Breast epithelium (tissue), 3 donors: Measurements from ENCODE around the gene SDHAF4.

Source experiments
- POLR2A ChIP-seq: fragments of 450-650 bp; IDR thresholded peaks from one replicate; pipeline ENCODE4 v1.6.1; 2016; ENCODE audit warnings: antibody characterized with exemption, mild to moderate bottlenecking, moderate library complexity
- POLR2AphosphoS5 ChIP-seq, 3 donors: sonication (generic); formaldehyde crosslinking; IDR thresholded peaks; one replicate each; pipeline ENCODE4 v1.6.1; 2017; ENCODE audit warnings: antibody characterized with exemption in 3 of 3
- TF ChIP-seq, protein P1 (sequence below), 3 donors: fragments of 450-650 bp; IDR thresholded peaks; one replicate each; pipeline ENCODE4 v1.5.1; 2016 to 2017; ENCODE audit warnings: antibody characterized with exemption in 3 of 3, mild to moderate bottlenecking in 3 of 3, moderate library complexity in 3 of 3

DNA sequence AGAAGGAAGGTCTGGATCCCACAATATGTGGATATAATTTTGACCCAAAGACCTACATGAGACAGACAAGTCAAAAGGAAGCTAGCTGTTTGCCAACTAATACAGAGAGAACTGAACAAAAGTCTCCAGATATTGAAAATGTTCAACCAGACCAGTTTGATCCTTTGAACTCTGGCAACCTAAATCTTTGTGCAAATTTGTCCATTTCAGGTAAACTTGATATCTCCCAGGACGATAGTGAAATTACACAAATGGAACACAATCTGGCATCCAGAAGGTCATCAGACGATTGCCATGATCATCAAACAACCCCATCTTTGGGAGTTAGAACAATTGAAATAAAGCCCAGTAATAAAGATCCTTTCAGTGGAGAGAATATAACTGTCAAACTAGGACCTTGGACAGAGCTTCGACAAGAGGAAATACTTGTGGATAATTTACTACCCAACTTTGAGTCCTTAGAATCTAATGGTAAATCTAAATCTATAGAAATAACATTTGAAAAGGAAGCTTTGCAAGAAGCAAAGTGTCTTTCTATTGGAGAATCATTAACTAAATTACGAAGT lies 41.9 kb upstream of the SDHAF4 start:
- TF ChIP-seq, protein P1, sequence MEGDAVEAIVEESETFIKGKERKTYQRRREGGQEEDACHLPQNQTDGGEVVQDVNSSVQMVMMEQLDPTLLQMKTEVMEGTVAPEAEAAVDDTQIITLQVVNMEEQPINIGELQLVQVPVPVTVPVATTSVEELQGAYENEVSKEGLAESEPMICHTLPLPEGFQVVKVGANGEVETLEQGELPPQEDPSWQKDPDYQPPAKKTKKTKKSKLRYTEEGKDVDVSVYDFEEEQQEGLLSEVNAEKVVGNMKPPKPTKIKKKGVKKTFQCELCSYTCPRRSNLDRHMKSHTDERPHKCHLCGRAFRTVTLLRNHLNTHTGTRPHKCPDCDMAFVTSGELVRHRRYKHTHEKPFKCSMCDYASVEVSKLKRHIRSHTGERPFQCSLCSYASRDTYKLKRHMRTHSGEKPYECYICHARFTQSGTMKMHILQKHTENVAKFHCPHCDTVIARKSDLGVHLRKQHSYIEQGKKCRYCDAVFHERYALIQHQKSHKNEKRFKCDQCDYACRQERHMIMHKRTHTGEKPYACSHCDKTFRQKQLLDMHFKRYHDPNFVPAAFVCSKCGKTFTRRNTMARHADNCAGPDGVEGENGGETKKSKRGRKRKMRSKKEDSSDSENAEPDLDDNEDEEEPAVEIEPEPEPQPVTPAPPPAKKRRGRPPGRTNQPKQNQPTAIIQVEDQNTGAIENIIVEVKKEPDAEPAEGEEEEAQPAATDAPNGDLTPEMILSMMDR (IDR thresholded peaks at IDR 0.05) = no peak
- no peak for TF ChIP-seq POLR2A
- no peak for TF ChIP-seq POLR2AphosphoS5 (IDR thresholded peaks at IDR 0.05)
